22Rv1 (cell line): Measurements from ENCODE around the gene BRAT1.

Experiments
- H3K27ac ChIP-seq: fragments of 450-650 bp; 2 replicates; pipeline ENCODE4 v1.5.1; 2017
- ZFX ChIP-seq: fragments of 450-650 bp; IDR thresholded peaks from 2 replicates; pipeline ENCODE4 v1.6.1; 2017; ENCODE audit warnings: antibody characterized with exemption, borderline replicate concordance
- TF ChIP-seq, protein P1 (sequence below): fragments of 450-650 bp; IDR thresholded peaks from 2 replicates; pipeline ENCODE4 v1.5.1; 2017; ENCODE audit warnings: mild to moderate bottlenecking

Gene BRAT1

DNA sequence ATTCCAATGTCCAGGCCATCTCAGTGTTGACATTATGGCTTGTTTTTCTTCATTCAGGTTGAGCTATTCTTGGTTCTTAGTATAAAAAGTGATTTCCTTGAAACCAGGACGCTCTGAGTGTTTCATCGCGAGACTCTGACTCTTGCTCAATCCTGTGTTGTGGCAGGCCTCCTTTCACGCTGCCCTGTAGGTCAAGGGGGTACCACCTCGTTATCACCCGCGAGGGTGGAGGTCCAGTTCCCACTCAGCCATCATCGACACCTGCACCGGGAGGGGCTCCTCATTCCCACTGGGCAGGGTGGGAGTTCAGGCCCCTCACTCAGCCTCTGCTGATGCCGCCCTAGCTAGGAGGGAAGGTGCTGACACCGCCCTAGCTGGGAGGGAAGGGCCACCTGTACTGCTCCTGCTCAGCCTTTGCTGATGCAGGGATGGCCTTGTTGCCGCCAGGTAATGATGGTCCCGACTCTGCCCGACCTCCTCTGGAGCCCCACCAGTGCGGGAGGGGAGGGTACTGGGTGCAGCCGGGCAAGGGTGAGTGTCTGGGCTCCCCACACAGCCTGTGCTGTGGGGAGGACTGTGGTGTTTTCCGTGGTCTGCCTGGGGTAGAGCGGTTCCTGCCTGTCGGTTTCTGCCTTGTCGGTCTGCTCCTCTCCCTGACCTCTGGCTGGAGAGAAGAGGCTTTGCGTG, 19.9 kb upstream of the BRAT1 start:
- H3K27ac ChIP-seq: no peak overlapping the region
- TF ChIP-seq, protein P1, sequence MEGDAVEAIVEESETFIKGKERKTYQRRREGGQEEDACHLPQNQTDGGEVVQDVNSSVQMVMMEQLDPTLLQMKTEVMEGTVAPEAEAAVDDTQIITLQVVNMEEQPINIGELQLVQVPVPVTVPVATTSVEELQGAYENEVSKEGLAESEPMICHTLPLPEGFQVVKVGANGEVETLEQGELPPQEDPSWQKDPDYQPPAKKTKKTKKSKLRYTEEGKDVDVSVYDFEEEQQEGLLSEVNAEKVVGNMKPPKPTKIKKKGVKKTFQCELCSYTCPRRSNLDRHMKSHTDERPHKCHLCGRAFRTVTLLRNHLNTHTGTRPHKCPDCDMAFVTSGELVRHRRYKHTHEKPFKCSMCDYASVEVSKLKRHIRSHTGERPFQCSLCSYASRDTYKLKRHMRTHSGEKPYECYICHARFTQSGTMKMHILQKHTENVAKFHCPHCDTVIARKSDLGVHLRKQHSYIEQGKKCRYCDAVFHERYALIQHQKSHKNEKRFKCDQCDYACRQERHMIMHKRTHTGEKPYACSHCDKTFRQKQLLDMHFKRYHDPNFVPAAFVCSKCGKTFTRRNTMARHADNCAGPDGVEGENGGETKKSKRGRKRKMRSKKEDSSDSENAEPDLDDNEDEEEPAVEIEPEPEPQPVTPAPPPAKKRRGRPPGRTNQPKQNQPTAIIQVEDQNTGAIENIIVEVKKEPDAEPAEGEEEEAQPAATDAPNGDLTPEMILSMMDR: no peak
- no peak for TF ChIP-seq ZFX

DNA sequence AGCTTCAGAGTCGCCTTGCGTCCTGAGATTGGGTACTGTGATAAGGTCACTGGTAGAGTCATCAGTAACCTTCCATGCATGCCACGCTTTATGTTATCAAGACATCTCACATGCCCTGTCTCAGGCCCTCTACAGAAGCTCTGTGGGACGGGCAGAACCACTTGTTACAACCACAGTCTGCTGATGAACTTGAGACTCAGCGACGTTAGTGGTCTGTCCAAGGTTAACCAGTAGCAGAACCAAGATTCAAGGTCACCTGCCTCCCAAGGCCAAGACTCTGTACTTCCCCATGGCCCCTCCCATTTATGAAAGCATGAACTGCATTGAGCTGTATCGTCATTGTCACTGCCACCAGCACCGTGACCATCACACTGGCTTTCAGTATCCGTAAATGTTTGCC, 18.4 kb upstream of the BRAT1 start:
- TF ChIP-seq, protein P1: no peak
- no peak for TF ChIP-seq ZFX
- H3K27ac ChIP-seq: no peak overlapping the region

DNA sequence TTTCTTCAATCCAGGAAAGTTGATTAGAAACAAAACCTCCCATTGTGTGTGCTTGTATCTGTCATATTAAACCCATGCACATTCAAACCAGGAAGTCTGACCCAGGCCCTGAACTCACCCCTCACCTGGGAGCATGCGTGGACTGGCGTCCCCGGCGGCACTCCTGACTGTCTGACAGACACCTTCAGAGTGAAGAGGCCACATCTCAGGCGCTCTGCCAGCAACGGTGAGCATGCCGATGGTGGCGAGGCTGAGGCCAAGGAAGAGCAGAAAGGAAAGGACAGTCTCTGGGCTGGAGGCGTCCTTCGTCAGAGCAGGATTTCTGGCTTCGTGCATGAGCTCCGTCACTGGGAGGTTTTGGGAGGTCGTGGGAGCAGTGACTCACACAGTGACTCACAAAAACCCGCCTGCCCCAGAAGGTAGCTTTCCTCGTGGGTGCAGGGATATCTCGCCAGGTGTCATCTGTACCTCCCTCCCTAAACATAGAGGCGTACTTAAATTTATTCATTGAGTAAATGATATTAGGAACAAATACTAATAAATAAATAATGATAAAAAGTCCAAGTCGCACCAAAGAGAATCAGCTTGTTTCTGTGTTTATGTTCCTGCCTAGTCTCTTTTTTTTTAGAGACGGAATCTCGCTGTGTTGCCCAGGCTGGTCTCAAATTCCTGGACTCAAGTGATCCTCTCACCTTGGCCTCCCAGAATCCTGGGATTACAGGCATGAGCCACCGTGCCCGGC, 16.9 kb upstream of the BRAT1 start:
- no peak for TF ChIP-seq ZFX
- TF ChIP-seq, protein P1: no peak
- H3K27ac ChIP-seq: no peak overlapping the region

DNA sequence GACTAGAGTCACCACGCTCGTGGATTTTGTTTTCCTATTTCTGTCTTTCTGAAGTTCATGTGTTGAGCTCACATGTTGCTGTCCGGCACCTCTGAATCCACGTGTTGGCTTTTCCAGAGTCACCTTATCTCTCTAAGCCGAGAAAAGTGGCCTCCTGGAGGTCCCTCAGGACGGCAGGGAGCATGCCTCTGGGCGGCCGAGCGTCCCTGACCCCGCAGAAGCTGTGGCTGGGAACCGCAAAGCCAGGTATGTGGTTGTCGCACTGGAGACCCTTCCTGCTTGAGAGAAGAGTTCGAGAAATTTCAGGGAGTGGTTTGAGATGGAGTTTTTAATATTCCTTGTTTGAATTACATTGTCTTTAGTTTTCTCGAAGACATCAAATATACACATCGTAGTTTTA, 16.1 kb upstream of the BRAT1 start:
- H3K27ac ChIP-seq: no peak overlapping the region

DNA sequence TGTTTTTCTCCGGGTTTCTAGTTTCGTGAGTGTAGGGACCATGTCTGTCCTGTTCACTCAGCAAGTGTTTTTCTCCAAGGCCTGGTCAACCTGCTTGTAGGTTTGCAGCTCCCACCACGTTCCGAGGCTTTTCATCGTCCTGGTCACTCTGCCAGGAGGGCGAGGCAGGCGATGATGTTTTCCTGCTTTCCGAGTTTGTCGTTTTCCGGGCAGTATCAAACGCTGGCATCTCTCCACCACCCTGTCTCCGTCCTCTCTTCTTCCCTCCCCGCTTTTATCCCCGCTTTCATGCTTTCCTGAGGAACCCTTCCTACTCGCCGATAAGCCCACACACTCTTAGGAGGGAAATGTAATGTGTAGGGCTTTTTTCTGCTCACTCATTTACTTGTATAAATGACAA, 14.7 kb upstream of the BRAT1 start:
- no peak overlapping the region for H3K27ac ChIP-seq
- TF ChIP-seq, protein P1: no peak
- TF ChIP-seq ZFX: no peak

More for the DNA sequence above, 16.1 kb upstream of the BRAT1 start:
- no peak for TF ChIP-seq ZFX
- TF ChIP-seq, protein P1: no peak

DNA sequence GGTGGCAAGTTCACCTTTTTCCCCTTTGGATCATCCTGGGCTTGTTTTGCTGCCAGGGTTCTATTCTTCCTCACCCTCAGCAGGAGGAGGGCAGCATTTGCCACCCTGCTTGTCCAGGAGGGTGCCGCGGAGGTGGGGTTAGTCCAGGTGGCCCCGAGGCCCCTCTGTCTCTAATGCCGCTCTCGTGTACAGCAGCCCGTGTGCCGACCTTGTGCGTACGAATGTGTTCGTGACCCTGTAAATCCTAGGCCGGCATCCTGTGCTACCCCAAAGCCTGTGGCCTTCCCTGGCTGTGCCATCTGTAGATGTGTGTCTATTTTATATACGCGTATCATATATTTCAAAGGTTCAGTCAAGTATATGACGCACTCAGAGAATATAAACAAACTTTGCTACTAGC, 14.1 kb upstream of the BRAT1 start:
- TF ChIP-seq, protein P1: no peak
- no peak for TF ChIP-seq ZFX
- H3K27ac ChIP-seq: no peak overlapping the region

DNA sequence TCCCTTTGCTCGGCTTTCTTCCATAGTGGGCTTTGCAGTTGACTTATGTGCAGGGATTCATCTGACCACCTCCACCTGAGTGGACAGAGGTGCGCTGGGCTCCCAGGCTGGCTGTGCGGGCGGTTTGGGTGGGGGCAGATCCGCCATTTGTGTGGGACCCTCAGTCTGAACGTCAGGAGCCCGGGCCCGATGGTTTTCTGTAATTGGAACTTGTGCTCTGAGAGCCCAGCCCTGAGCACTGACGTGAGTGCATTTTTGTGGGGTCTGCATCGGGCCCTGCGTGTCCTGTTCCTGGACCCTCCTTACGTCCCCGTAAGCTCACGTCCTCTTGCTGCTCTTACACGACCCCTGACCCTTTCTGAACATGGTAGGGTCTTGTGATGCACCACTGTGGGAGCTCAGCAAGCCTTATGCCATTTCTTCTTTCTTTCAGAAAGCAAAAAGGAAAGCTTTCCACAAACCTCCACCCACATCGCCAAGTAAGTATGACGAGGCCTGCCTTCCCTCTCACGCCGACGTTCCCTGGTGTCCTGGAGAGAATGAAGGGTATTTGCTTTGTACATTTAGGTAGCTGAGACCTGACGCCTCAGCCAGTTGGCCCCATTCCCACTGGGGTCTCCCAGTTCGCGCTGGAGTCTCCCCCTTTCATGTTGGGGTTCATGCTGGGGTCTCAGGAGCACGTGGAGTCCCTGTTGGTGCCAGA, 13.3 kb upstream of the BRAT1 start:
- TF ChIP-seq, protein P1: no peak
- TF ChIP-seq ZFX: no peak
- no peak overlapping the region for H3K27ac ChIP-seq
